ENCODE measurements around the gene SLC45A3.

GRCh38 chr1:205658943-205659581 is 21.2 kb downstream of the SLC45A3 start:
- TF ChIP-seq EZH2 (IDR thresholded peaks at IDR 0.05), result no peak
- no peak for TF ChIP-seq POLR2AphosphoS5 (IDR thresholded peaks at IDR 0.05; ENCODE audit: borderline replicate concordance, low read depth, low read length)
- TF ChIP-seq FOXP2 (optimal IDR thresholded peaks at IDR 0.05; ENCODE audit: control extremely low read depth, extremely low read length, insufficient read depth), result no peak

All from SK-N-MC (cell line).